ENCODE measurements around the gene ARPP19.

Gene ARPP19

DNA sequence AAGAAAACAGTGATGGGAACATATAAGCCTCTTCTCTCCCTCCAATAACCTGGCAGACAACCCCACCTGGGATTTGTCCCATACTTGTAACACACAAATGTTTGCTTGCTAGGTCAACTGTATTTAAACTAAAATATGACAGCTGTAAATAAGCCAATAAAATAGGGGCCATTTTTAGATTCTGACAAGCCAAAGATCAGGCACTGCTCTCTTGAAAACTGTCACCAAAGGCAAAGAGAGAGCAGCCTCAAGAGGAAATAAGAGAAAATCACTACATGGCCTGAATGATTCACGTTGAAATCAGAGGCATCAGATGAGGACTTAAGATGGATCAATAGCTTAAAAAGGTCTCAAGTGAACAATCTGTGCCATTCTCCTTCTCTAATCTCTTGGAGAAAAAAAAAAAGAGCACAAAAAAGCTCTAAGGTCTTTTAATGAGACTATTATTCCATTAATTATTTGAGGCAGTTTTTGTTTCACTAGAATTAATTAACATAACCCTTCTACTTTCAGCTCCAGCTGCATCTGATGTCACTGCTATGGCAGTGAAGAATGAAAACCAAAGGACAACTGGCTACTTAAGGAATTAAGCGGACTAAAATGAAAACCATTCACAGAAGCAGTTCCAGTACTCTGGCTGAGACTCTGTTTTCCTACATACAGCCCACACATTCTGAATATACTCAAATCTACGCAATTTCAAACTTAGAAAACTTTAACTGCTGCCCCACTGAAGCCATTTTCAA lies 59.2 kb downstream of the ARPP19 start:
- TF ChIP-seq, protein P1, sequence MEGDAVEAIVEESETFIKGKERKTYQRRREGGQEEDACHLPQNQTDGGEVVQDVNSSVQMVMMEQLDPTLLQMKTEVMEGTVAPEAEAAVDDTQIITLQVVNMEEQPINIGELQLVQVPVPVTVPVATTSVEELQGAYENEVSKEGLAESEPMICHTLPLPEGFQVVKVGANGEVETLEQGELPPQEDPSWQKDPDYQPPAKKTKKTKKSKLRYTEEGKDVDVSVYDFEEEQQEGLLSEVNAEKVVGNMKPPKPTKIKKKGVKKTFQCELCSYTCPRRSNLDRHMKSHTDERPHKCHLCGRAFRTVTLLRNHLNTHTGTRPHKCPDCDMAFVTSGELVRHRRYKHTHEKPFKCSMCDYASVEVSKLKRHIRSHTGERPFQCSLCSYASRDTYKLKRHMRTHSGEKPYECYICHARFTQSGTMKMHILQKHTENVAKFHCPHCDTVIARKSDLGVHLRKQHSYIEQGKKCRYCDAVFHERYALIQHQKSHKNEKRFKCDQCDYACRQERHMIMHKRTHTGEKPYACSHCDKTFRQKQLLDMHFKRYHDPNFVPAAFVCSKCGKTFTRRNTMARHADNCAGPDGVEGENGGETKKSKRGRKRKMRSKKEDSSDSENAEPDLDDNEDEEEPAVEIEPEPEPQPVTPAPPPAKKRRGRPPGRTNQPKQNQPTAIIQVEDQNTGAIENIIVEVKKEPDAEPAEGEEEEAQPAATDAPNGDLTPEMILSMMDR (IDR thresholded peaks at IDR 0.05; ENCODE audit: low read depth, low read length): no peak
- no peak for DNase-seq (ENCODE audit: extremely low read depth, low read depth)

DNA sequence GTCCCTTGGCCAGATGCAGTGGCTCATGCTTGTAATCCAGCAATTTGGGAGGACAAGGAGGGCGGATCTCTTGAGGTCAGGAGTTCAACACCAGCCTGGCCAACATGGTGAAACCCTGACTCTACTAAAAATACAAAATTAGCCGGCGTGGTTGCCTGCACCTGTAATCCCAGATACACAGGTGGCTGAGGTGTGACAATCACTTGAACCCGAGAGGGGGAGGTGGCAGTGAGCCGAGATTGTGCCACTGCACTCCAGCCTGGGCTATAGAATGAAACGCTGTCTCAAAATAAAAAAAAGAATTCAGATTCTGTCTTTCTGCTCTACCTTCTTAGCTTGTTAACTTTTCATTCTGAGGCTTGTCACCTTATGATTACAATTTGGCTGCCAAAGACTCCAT lies 62.3 kb downstream of the ARPP19 start:
- TF ChIP-seq, protein P1 (IDR thresholded peaks at IDR 0.05; ENCODE audit: low read depth, low read length): no peak
- no peak for DNase-seq (ENCODE audit: extremely low read depth, low read depth)

DNA sequence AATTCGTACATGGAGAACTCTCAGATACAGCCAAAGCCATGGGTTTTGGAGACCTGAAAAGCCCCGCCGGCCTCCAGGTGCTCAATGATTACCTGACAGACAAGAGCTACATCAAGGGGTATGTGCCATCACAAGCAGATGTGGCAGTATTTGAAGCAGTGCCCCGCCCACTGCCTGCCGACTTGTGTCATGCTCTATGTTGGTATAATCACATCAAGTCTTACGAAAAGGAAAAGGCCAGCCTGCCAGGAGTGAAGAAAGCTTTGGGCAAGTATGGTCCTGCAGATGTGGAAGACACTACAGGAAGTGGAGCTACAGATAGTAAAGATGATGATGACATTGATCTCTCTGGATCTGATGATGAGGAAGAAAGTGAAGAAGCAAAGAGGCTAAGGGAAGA lies 63.7 kb downstream of the ARPP19 start:
- TF ChIP-seq, protein P1 (IDR thresholded peaks at IDR 0.05; ENCODE audit: low read depth, low read length): no peak
- DNase-seq (ENCODE audit: extremely low read depth, low read depth): no peak

DNA sequence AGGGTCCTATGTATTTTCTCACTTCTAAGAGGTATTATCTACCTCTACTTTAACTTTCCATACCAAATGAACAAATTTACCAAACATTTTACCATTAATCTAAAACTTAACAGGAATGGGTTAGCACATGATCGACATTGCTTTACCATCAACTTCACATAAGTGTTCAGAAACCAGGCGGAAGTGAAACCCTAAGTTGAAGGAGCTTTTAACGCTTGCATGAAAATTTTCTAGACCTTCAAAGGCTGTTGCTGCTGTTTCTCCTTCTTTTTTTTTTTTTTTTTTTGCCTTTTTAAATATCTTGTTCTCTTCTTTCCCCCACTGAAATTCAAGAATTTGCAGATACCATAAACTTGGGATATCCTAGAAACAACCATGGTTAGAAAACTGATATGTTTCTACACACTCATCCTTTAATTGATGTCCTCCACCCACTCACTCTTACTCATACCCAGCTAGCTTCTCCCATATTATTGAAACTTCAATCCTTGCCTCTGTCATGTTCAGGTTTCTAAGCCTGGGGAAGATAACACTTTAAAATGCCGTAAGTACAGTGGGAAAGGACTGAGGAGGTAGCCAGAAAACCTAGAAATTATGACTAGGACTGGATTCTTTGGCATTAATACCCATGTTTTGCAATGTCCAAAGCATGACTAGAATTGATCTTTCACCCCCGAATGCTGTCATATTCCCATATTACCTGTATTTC lies 64.9 kb downstream of the ARPP19 start:
- DNase-seq (ENCODE audit: extremely low read depth, low read depth): no peak

DNA sequence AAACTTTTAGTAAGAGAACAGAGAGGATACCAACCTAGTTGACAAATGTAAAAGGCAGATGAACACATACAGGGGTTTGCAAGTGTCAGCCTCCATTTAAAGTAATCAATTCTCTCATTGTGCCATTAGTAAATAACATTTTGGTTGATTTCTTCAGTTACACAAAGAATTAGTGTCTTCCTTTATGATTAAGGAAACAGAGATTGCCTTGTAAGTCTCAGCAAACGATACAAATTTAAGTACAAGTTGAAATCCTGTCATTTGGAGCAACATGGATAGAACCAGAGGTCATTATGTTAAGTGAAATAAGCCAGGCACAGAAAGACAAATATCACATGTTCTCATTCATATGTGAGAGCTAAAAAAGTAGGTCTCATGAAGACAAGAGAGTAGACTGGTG lies 66.2 kb downstream of the ARPP19 start:
- no peak for DNase-seq (ENCODE audit: extremely low read depth, low read depth)
- TF ChIP-seq, protein P1 (IDR thresholded peaks at IDR 0.05; ENCODE audit: low read depth, low read length): no peak

More for the DNA sequence above, 64.9 kb downstream of the ARPP19 start:
- TF ChIP-seq, protein P1 (IDR thresholded peaks at IDR 0.05; ENCODE audit: low read depth, low read length): no peak

DNA sequence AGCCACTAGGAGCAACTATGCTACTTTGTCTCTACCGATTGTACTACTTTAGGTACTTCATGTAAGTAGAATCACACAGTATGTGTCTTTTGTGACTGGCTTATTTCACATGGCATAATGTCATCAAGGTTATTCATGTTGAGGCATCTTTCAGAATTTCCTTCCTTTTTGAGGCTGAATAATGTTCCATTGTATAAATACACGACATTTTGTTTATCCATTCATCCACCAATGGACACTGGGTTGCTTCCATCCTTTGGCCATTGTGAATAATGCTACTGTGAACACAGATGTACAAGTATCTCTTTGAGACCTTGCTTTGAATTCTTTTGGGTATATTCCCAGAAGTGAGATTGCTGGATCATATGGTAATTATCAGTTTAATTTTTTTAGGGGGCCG lies 69.3 kb downstream of the ARPP19 start:
- TF ChIP-seq, protein P1 (IDR thresholded peaks at IDR 0.05; ENCODE audit: low read depth, low read length): no peak
- no peak for DNase-seq (ENCODE audit: extremely low read depth, low read depth)

DNA sequence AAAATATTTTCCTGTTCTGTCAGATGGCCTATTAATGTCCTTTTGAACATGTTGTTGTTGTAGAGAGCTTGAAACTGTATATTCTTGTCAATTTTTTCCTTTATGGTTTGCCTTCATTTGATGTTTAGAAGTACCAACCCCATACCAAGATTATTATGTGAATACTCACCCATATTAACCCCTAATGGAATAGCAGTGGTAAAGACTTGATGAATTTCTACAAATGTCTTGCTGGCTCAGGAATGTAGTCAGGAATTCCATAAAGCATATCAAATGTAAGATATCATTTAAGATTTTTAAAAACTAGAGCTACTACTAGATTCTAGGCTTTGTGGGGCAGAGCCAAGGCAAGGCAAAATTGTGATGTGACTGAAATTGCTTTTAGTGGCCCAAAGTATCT lies 70.1 kb downstream of the ARPP19 start:
- TF ChIP-seq, protein P1 (IDR thresholded peaks at IDR 0.05; ENCODE audit: low read depth, low read length): no peak
- DNase-seq (ENCODE audit: extremely low read depth, low read depth): no peak

Measured in AG09319 (cell line).